ENCODE data around the gene XNDC1N. TPM values are rescaled to one million over a fixed set of nuclear protein-coding genes. Genes with fewer than 3 reads are reported as not detected.
"Not testable (repeated sequence)": the region's sequence is repeated elsewhere in the genome, so short reads cannot be mapped to it uniquely, and the experiment has no call there.

The XNDC1N gene
- total RNA-seq, 1 experiment from 2014 or later, result 15.8 TPM

- no peak overlapping the region for H3K4me3 ChIP-seq (ENCODE audit: low read depth, low read length, poor library complexity, severe bottlenecking)
- no peak for TF ChIP-seq CTCF (conservative IDR thresholded peaks at IDR 0.05; ENCODE audit: low read depth, low read length)
- no peak for TF ChIP-seq EZH2 (IDR thresholded peaks at IDR 0.05; ENCODE audit: borderline replicate concordance, low read depth, low read length, poor library complexity, severe bottlenecking)
- POLR2A ChIA-PET (ENCODE audit: low non-redundant PET), result no interaction called here
- DNase-seq (ENCODE audit: low spot score), result no peak
- H3K9me3 ChIP-seq (ENCODE audit: low read depth, low read length, poor library complexity, severe bottlenecking), result no peaks in the 10 kb centered on the region
- no peaks in the 10 kb centered on the region for H3K4me1 ChIP-seq (ENCODE audit: insufficient read depth, low read length, poor library complexity, severe bottlenecking)
- no peaks in the 10 kb centered on the region for H3K27me3 ChIP-seq (replicated peaks; ENCODE audit: insufficient read depth, low read depth, low read length, poor library complexity)
- H3K27ac ChIP-seq (ENCODE audit: low read depth, low read length, poor library complexity, severe bottlenecking), result no peak overlapping the region
- BruUV-seq (replicated peaks), result no TSS peak
- intact Hi-C loops (cut with micrococcal nuclease; ENCODE audit: unreplicated experiment), result no loop called here
- CTCF ChIA-PET, result no interaction called here
- peaks cover 14% of the 10 kb centered on the region for H3K36me3 ChIP-seq (ENCODE audit: insufficient read depth, low read length, poor library complexity, severe bottlenecking)
These were observed 10.7 kb downstream of the XNDC1N start for GRCh38 chr11:71917646-71918140.

GRCh38 chr11:71914617-71915189, 13.7 kb downstream of the XNDC1N start:
- no TSS peak for BruUV-seq (replicated peaks)
- H3K27ac ChIP-seq (ENCODE audit: low read depth, low read length, poor library complexity, severe bottlenecking), result no peak overlapping the region
- intact Hi-C loops (cut with micrococcal nuclease; ENCODE audit: unreplicated experiment), result no loop called here
- no peak for DNase-seq (ENCODE audit: low spot score)
- no peak for TF ChIP-seq CTCF (conservative IDR thresholded peaks at IDR 0.05; ENCODE audit: low read depth, low read length)
- TF ChIP-seq EZH2 (IDR thresholded peaks at IDR 0.05; ENCODE audit: borderline replicate concordance, low read depth, low read length, poor library complexity, severe bottlenecking), result no peak
- ChIA-PET POLR2A (ENCODE audit: low non-redundant PET) (no interaction called here), CTCF (no interaction called here)
- H3K4me3 ChIP-seq (ENCODE audit: low read depth, low read length, poor library complexity, severe bottlenecking), result no peak overlapping the region
- peaks cover 14% of the 10 kb centered on the region for H3K36me3 ChIP-seq (ENCODE audit: insufficient read depth, low read length, poor library complexity, severe bottlenecking)
- no peaks in the 10 kb centered on the region for H3K9me3 ChIP-seq (ENCODE audit: low read depth, low read length, poor library complexity, severe bottlenecking)
- no peaks in the 10 kb centered on the region for H3K4me1 ChIP-seq (ENCODE audit: insufficient read depth, low read length, poor library complexity, severe bottlenecking)
- H3K27me3 ChIP-seq (replicated peaks; ENCODE audit: insufficient read depth, low read depth, low read length, poor library complexity), result no peaks in the 10 kb centered on the region

GRCh38 chr11:71913756-71914526, 14.5 kb downstream of the XNDC1N start:
- no TSS peak for BruUV-seq (replicated peaks)
- ChIA-PET CTCF (no interaction called here), POLR2A (ENCODE audit: low non-redundant PET) (no interaction called here)
- intact Hi-C loops (cut with micrococcal nuclease; ENCODE audit: unreplicated experiment), result no loop called here
- no peaks in the 10 kb centered on the region for H3K27me3 ChIP-seq (replicated peaks; ENCODE audit: insufficient read depth, low read depth, low read length, poor library complexity)
- peaks cover 14% of the 10 kb centered on the region for H3K36me3 ChIP-seq (ENCODE audit: insufficient read depth, low read length, poor library complexity, severe bottlenecking)
- no peaks in the 10 kb centered on the region for H3K9me3 ChIP-seq (ENCODE audit: low read depth, low read length, poor library complexity, severe bottlenecking)
- no peak overlapping the region for H3K27ac ChIP-seq (ENCODE audit: low read depth, low read length, poor library complexity, severe bottlenecking)
- DNase-seq (ENCODE audit: low spot score), result no peak
- H3K4me1 ChIP-seq (ENCODE audit: insufficient read depth, low read length, poor library complexity, severe bottlenecking), result no peaks in the 10 kb centered on the region
- H3K4me3 ChIP-seq (ENCODE audit: low read depth, low read length, poor library complexity, severe bottlenecking), result no peak overlapping the region
- TF ChIP-seq CTCF (conservative IDR thresholded peaks at IDR 0.05; ENCODE audit: low read depth, low read length) (no peak), EZH2 (IDR thresholded peaks at IDR 0.05; ENCODE audit: borderline replicate concordance, low read depth, low read length, poor library complexity, severe bottlenecking) (no peak)

GRCh38 chr11:71911986-71912340, 16.4 kb downstream of the XNDC1N start:
- H3K27ac ChIP-seq (ENCODE audit: low read depth, low read length, poor library complexity, severe bottlenecking); H3K27me3 ChIP-seq (replicated peaks; ENCODE audit: insufficient read depth, low read depth, low read length, poor library complexity); POLR2A ChIA-PET (ENCODE audit: low non-redundant PET); H3K9me3 ChIP-seq (ENCODE audit: low read depth, low read length, poor library complexity, severe bottlenecking); DNase-seq (ENCODE audit: low spot score); intact Hi-C loops (cut with micrococcal nuclease; ENCODE audit: unreplicated experiment); H3K4me1 ChIP-seq (ENCODE audit: insufficient read depth, low read length, poor library complexity, severe bottlenecking); H3K4me3 ChIP-seq (ENCODE audit: low read depth, low read length, poor library complexity, severe bottlenecking); BruUV-seq (replicated peaks); CTCF ChIA-PET: not testable (repeated sequence)
- peaks cover 14% of the 10 kb centered on the region for H3K36me3 ChIP-seq (ENCODE audit: insufficient read depth, low read length, poor library complexity, severe bottlenecking)

GRCh38 chr11:71911321-71911985, 16.9 kb downstream of the XNDC1N start:
- intact Hi-C loops (cut with micrococcal nuclease; ENCODE audit: unreplicated experiment); CTCF ChIA-PET; POLR2A ChIA-PET (ENCODE audit: low non-redundant PET); DNase-seq (ENCODE audit: low spot score); H3K27ac ChIP-seq (ENCODE audit: low read depth, low read length, poor library complexity, severe bottlenecking); H3K9me3 ChIP-seq (ENCODE audit: low read depth, low read length, poor library complexity, severe bottlenecking); H3K4me1 ChIP-seq (ENCODE audit: insufficient read depth, low read length, poor library complexity, severe bottlenecking); H3K27me3 ChIP-seq (replicated peaks; ENCODE audit: insufficient read depth, low read depth, low read length, poor library complexity); H3K4me3 ChIP-seq (ENCODE audit: low read depth, low read length, poor library complexity, severe bottlenecking); BruUV-seq (replicated peaks): not testable (repeated sequence)
- H3K36me3 ChIP-seq (ENCODE audit: insufficient read depth, low read length, poor library complexity, severe bottlenecking), result peaks cover 14% of the 10 kb centered on the region

Data from A673 (cell line).